Choroid plexus epithelial cell (primary cell): ENCODE data around the gene AATF.

Source experiments
- DNase-seq: peaks from one replicate; pipeline ENCODE4 v3.0.0-alpha.2; 2010; ENCODE audit warnings: low read depth
- H3K4me3 ChIP-seq: 2 replicates; pipeline ENCODE4 v1.5.1; 2011; ENCODE audit warnings: low read depth, mild to moderate bottlenecking, control low read depth, low read length, moderate library complexity
- TF ChIP-seq, protein P1 (sequence below): conservative IDR thresholded peaks from 2 replicates; pipeline ENCODE4 v1.5.1; 2011; ENCODE audit warnings: low read depth, mild to moderate bottlenecking, control low read depth, inconsistent platforms, low read length, moderate library complexity

AATF gene

DNA sequence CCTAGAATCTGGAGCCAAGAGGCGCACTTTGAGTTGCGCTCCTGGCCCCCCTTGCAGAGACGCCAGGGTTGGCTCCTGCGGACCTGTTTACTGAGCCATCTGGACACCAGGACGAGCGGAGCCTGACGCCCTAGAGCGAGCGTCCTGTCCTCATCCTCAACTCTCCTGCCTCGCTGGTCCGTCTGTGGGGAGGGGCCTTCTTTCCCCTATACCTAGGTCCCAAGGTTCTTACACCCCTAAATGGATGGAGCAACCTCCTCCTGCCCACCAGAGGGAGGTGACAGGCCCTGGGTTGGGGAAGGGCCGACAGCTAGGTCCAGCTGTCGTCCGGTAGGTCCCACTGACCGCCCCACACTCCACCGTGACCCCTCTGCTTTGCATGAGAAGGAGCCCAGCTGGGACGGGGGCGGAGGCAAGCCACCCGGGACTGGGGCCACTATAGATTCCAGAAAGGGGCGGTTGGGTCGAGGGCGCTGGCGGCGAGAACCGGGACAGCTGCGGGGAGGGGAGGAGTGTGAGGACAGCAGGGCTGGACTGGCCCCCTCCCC lies 14.5 kb upstream of the AATF start:
- no peak for DNase-seq
- TF ChIP-seq, protein P1, sequence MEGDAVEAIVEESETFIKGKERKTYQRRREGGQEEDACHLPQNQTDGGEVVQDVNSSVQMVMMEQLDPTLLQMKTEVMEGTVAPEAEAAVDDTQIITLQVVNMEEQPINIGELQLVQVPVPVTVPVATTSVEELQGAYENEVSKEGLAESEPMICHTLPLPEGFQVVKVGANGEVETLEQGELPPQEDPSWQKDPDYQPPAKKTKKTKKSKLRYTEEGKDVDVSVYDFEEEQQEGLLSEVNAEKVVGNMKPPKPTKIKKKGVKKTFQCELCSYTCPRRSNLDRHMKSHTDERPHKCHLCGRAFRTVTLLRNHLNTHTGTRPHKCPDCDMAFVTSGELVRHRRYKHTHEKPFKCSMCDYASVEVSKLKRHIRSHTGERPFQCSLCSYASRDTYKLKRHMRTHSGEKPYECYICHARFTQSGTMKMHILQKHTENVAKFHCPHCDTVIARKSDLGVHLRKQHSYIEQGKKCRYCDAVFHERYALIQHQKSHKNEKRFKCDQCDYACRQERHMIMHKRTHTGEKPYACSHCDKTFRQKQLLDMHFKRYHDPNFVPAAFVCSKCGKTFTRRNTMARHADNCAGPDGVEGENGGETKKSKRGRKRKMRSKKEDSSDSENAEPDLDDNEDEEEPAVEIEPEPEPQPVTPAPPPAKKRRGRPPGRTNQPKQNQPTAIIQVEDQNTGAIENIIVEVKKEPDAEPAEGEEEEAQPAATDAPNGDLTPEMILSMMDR, result no peak
- H3K4me3 ChIP-seq, result no peak overlapping the region

DNA sequence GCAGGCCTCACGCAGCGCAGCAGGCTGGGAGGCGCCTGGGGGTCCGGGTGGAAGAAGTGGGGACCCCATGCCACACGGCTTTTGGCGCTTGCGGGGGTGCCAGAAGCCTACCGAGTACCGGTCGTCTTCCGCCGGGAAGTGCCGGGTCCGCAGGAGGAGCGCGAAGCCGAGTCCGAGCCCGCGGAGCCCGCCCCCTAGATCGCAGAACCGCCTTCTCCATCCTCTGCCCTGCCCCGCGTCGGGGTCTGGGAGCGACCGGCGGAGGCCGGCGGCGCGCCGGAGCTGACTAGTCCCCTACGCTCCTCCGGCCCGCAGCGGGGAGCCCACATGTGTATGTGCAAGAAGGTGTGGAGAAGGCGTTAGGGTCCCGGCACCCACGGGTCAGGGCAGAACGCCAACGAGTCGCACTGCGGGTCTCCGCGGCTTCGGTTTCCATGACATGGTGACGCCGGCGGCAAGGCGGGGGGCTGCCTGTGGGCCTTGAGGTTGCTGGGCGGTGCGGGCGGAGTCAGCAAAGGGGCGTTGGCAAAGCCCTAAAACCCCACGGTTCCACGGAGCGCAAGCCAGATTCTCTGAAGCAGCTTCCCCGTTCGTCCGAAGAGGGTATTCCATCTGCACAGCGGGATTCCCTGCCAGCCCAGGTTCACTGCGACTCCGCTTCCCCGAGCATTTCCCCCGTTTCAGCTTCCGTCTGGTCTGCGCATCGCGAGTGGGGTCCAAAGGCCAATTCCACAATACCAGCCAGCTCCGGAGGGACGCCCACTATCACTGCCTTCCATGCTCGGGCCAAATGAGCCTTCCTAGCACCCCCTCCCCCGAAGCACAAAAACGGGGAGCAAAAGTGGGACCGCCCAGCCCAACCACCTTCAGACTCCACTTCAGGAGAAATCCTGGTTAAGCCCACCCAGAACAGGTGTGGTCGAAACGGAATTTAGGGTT lies 13.8 kb upstream of the AATF start:
- no peak for DNase-seq
- no peak overlapping the region for H3K4me3 ChIP-seq
- TF ChIP-seq, protein P1, result no peak

DNA sequence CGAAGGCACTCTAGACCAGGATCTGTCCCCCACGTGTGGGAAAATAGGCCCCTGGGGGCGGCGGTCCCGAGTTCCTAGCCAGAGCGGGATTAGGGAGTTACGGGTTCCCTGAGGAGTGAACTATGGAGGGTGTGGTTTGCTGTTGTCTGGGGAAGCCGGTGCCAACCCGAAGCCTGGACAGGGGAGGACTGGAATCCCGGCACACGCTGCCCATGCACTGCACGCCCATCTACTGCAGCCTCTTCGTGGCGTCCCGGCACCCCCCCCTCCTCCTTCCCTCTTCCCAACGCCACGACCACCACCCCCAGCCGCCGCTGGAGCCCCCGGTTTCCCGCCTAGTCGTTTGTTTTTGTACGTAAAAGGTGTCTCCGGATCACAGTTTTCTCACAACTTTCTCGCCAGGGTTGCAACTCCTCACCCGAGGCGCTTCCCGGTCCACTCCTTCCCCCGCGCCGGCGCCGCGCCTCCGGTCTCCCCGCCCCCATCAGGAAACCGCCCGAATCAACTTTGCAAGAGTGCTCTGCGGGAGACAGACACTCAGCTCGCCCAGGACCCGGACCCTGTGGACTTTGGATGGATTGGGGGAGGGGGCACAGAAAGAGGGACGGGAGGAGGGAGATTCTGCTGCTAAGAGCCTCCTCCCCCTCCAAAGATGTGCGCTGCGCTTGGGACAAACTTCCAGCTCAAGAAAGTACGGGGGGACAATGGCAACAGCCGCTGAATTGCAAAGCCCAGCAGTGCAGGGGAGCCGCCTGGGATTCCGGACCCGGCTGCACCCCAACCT lies 12.9 kb upstream of the AATF start:
- DNase-seq, result no peak
- TF ChIP-seq, protein P1, result no peak
- H3K4me3 ChIP-seq, result no peak overlapping the region

DNA sequence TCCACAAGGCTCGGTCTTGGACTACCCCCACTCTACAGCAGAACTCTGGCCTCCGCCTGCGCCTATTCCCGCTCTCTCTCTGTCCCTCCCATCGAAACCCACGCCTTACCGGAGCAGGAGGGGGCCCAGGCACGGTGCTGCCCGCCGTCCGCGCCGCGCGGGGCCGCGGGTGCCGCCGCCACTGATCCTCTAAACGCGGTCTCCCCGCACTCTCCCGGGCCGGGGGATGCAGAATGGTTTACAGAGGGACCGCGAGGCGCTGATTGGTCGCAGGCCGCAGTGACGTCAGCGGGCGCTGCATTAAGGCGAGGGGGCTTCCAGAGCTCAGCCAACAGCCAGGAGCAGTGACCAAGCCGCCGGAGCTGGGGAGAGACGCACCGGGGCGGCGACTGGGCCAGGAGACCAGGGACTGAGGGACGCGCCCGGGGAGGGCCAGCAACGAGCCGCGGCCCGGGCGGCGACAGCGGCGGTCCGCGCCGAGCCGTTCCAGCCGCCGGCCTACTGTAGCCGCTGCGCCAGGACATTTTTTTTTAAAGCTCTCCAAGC lies 12.2 kb upstream of the AATF start:
- DNase-seq, result no peak
- TF ChIP-seq, protein P1, result no peak
- no peak overlapping the region for H3K4me3 ChIP-seq

DNA sequence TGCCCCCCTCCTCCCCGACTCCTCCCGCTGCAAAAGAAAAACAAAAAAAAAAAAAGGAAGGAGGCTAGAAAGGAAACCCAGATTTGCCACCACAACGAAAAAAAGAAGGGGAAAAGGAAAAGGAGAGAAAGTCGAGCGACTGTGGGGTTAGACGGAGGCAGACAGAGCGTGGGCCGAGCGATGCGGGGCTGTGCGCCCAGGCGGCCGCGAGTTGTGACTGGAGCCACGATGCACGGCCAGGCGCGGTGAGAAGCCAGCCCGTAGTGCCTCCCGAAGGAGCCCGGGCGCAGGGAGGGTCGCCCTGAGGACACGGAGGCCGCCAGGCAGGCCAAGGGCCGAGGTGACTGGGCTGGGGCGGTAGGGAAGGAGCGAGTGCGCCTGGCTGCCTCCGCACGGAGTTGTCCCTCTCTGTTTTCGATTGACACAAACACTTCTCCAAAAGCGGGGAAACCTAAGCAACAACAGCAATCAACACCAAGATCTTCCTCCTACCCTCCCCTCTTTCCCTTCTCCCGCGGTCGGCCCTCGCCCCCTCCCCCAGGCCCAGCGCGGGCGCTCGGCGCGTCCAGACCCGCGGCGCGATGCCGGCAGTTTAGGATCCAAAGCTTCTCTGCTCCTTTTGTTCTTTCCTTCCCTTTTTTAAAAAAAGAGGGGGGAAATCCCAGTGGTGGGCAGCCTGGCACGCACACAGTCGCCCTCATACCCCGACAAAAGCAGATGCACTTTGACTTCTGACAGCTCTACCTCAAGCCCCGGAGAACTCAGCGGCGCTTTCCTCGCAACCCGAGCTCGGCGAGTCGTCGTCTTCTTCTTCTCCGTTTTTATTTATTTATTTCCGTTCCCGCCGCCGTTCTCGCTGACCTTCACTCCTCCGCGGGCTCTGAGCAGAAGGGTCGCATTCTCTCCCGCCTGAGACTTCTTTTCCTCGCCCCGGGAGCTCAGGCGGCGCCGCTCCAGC lies 11.5 kb upstream of the AATF start, which contains the start of gene LHX1:
Gene LHX1, plus strand, starts transcription at position 475 of the 958 bp plus-strand sequence. CDS start 723 bp downstream, outside the sequence.
- TF ChIP-seq, protein P1, result no peak
- H3K4me3 ChIP-seq, result no peak within 1 kb of the TSS
- no peak for DNase-seq
